Activated T-helper 1 cell treated with anti-CD3 and anti-CD28 coated beads, Interleukin-12 subunit alpha, Interleukin-12 subunit beta, Interleukin-2, Interleukin-4 antibody, amounts not matched to agents 30 ng/mL and 10 ng/mL and 1 ng/mL, durations not matched to agents 14 hours and 24 hours and 36 hours (primary cell): ENCODE data around the gene DAAM2. TPM values are rescaled to one million over a fixed set of nuclear protein-coding genes. Genes with fewer than 3 reads are reported as not detected.

Experiments
- DNase-seq: peaks from one replicate; pipeline ENCODE4 v3.0.0; 2021; ENCODE audit warnings: low spot score
- H3K27ac Mint-ChIP-seq: one replicate; pipeline ENCODE4 v1.8.0; 2021; ENCODE audit warnings: mild to moderate bottlenecking, mixed read lengths
- H3K27me3 Mint-ChIP-seq: one replicate; pipeline ENCODE4 v1.8.0; 2022; ENCODE audit warnings: mild to moderate bottlenecking, moderate library complexity, mixed read lengths; ENCODE audit not compliant: insufficient read depth
- H3K36me3 Mint-ChIP-seq: one replicate; pipeline ENCODE4 v1.8.0; 2021; ENCODE audit warnings: low read depth, mixed read lengths
- H3K4me1 Mint-ChIP-seq: one replicate; pipeline ENCODE4 v1.8.0; 2021; ENCODE audit warnings: low read depth, mixed read lengths
- H3K4me3 Mint-ChIP-seq: one replicate; pipeline ENCODE4 v1.8.0; 2021; ENCODE audit warnings: mild to moderate bottlenecking, moderate library complexity, mixed read lengths
- H3K9me3 Mint-ChIP-seq: one replicate; pipeline ENCODE4 v1.8.0; 2021; ENCODE audit warnings: mixed read lengths
- intact Hi-C: fragments of 100-400 bp; cut with micrococcal nuclease; formaldehyde crosslinking; loops from one replicate; pipeline ENCODE4 v1.15.1; 2024
- total RNA-seq: library from RNA; stranded (reverse); gene quantifications from 2 replicates; pipeline ENCODE4 v1.2.3, GENCODE V29; 2022

The DAAM2 gene
- total RNA-seq, 1 donor from 2014 or later = not detected

DNA sequence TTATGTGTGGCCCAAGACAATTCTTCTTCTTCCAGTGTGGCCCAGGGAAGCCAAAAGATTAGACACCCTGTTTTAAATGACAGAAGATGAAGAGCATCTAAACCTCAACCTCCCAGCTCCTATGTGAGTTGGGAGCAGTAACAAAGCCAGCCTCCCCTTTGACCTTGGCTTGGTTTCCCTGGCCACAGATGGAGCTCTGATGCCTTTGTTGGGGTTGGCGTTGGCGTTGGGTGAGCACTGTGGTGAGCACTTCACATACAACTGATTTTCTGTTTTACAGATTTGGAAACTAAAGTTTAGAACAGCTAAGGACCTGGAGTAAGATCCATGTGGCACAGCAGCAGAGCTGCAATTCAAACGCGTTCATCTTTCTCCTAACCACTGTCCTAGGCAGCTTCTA lies 22.1 kb downstream of the DAAM2 start:
- DNase-seq = no peak
- H3K9me3 Mint-ChIP-seq = no peaks in the 10 kb centered on the region
- H3K36me3 Mint-ChIP-seq = no peaks in the 10 kb centered on the region
- peaks cover 3% of the 10 kb centered on the region for H3K27me3 Mint-ChIP-seq
- no peak overlapping the region for H3K4me3 Mint-ChIP-seq
- H3K27ac Mint-ChIP-seq = no peak overlapping the region
- intact Hi-C loops = no loop called here
- H3K4me1 Mint-ChIP-seq = no peaks in the 10 kb centered on the region

DNA sequence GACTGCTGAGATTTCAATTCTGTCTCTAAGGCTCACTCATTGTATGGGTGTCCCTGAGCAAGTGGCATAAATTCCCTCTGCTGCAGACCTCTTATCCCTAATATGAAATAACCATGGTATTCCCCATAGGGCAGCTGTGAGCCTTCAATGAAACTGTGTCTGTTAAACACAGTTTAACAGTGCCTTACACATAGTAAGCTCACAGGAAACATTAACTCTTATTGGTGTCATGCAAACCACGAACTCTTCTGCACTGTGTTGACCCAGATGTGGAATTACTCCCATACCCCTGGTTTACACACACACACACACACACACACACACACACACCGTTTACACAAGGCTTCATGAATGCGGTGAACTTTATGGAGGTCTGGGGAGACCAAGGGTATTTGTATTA lies 23.2 kb downstream of the DAAM2 start:
- no peaks in the 10 kb centered on the region for H3K36me3 Mint-ChIP-seq

GRCh38 chr6:39816747-39817146 lies 24.6 kb downstream of the DAAM2 start:
- Mint-ChIP-seq H3K27ac (no peak overlapping the region), H3K4me1 (no peaks in the 10 kb centered on the region), H3K9me3 (no peaks in the 10 kb centered on the region), H3K36me3 (no peaks in the 10 kb centered on the region), H3K4me3 (no peak overlapping the region), H3K27me3 (peaks cover 3% of the 10 kb centered on the region)
- no peak for DNase-seq
- intact Hi-C loops = no loop called here

More for the DNA sequence above, 23.2 kb downstream of the DAAM2 start:
- no peaks in the 10 kb centered on the region for H3K9me3 Mint-ChIP-seq
- no peak overlapping the region for H3K4me3 Mint-ChIP-seq
- no peak for DNase-seq
- H3K4me1 Mint-ChIP-seq = no peaks in the 10 kb centered on the region
- intact Hi-C loops = no loop called here
- no peak overlapping the region for H3K27ac Mint-ChIP-seq
- H3K27me3 Mint-ChIP-seq = peaks cover 3% of the 10 kb centered on the region

DNA sequence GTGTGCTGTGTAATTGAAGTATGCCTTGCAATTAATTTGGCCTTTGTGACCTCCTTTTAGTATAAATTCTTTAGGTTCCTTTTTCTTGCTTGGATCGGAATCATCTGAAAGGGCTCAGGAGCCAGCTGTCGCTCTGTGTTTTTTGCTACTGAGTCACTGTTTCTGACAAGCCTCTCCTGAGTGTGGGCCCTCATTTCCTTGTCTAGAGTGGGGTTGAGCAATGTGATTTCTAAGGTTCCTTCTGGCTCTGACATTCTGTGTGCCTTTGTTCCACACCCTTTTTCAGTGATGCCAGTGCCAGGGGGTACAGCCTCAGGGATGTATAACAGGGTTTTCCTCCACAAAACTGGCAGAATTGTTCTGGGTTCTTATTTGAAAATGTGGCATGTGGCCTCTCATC lies 26.5 kb downstream of the DAAM2 start:
- H3K27me3 Mint-ChIP-seq = peaks cover 3% of the 10 kb centered on the region
- intact Hi-C loops = no loop called here

GRCh38 chr6:39819228-39819627 lies 27.1 kb downstream of the DAAM2 start:
- intact Hi-C loops = no loop called here
- DNase-seq = no peak
- H3K9me3 Mint-ChIP-seq = no peaks in the 10 kb centered on the region
- H3K27me3 Mint-ChIP-seq = peaks cover 3% of the 10 kb centered on the region
- no peak overlapping the region for H3K27ac Mint-ChIP-seq
- no peaks in the 10 kb centered on the region for H3K36me3 Mint-ChIP-seq
- no peak overlapping the region for H3K4me3 Mint-ChIP-seq
- no peaks in the 10 kb centered on the region for H3K4me1 Mint-ChIP-seq

More for the DNA sequence above, 26.5 kb downstream of the DAAM2 start:
- no peaks in the 10 kb centered on the region for H3K4me1 Mint-ChIP-seq
- no peaks in the 10 kb centered on the region for H3K9me3 Mint-ChIP-seq
- H3K36me3 Mint-ChIP-seq = no peaks in the 10 kb centered on the region
- DNase-seq = no peak
- H3K27ac Mint-ChIP-seq = no peak overlapping the region
- no peak overlapping the region for H3K4me3 Mint-ChIP-seq

- no peaks in the 10 kb centered on the region for H3K4me1 Mint-ChIP-seq
- H3K27me3 Mint-ChIP-seq = peaks cover 3% of the 10 kb centered on the region
- no peak overlapping the region for H3K27ac Mint-ChIP-seq
- intact Hi-C loops = no loop called here
- no peaks in the 10 kb centered on the region for H3K36me3 Mint-ChIP-seq
- H3K4me3 Mint-ChIP-seq = no peak overlapping the region
- no peaks in the 10 kb centered on the region for H3K9me3 Mint-ChIP-seq
- DNase-seq = no peak
These were observed 27.5 kb downstream of the DAAM2 start for GRCh38 chr6:39819676-39820075.

- Mint-ChIP-seq H3K36me3 (no peaks in the 10 kb centered on the region), H3K27ac (no peak overlapping the region), H3K4me3 (no peak overlapping the region), H3K4me1 (no peaks in the 10 kb centered on the region), H3K27me3 (peaks cover 3% of the 10 kb centered on the region), H3K9me3 (no peaks in the 10 kb centered on the region)
- intact Hi-C loops = no loop called here
- no peak for DNase-seq
These were observed 28.4 kb downstream of the DAAM2 start for GRCh38 chr6:39820553-39820952.

- Mint-ChIP-seq H3K4me3 (no peak overlapping the region), H3K9me3 (no peaks in the 10 kb centered on the region), H3K36me3 (no peaks in the 10 kb centered on the region), H3K4me1 (no peaks in the 10 kb centered on the region), H3K27me3 (no peaks in the 10 kb centered on the region), H3K27ac (no peak overlapping the region)
- DNase-seq = no peak
- intact Hi-C loops = no loop called here
These were observed 29.0 kb downstream of the DAAM2 start for GRCh38 chr6:39821046-39821740.

DNA sequence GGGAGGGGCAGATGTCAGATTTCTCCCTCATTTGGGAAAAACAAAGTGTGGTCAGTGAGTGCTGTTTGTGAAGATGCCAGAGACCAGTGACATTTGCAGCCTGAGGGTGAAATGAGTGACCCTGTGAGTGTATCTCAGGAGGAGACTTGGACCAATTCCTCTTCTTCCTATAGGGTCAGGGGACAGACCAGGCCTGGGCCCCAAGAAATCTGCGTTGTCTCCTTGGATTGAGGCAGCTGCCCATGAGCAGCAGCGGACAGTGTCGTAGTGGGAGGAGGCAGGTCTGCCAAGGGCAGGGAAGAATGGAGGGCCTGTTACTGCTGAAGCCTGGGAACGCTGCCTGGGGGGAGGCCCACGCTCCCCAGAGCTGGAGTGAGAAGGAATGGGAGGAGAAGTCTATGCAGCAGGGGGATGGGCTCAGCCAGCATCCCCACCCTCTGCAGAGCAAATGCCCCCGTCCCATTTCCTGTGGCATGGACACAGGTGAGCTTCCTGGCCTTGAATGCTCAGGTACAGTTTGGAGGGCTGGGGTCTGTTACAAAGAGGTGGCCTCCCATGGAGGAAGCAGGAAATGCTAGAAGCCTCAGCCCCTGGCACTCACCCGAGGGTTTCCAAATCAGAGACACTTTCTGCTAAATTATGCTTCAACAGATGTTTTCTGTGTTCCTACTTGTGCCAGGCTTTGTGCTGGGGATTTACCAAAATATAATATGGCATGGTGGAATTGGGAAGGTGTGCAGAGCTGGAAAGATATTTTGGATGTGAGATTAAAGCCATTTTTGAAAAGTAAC lies 29.8 kb downstream of the DAAM2 start:
- Mint-ChIP-seq H3K36me3 (no peaks in the 10 kb centered on the region), H3K4me1 (no peaks in the 10 kb centered on the region), H3K4me3 (no peak overlapping the region), H3K27ac (no peak overlapping the region), H3K9me3 (no peaks in the 10 kb centered on the region), H3K27me3 (peaks cover 1% of the 10 kb centered on the region)
- intact Hi-C loops = no loop called here
- DNase-seq = no peak

DNA sequence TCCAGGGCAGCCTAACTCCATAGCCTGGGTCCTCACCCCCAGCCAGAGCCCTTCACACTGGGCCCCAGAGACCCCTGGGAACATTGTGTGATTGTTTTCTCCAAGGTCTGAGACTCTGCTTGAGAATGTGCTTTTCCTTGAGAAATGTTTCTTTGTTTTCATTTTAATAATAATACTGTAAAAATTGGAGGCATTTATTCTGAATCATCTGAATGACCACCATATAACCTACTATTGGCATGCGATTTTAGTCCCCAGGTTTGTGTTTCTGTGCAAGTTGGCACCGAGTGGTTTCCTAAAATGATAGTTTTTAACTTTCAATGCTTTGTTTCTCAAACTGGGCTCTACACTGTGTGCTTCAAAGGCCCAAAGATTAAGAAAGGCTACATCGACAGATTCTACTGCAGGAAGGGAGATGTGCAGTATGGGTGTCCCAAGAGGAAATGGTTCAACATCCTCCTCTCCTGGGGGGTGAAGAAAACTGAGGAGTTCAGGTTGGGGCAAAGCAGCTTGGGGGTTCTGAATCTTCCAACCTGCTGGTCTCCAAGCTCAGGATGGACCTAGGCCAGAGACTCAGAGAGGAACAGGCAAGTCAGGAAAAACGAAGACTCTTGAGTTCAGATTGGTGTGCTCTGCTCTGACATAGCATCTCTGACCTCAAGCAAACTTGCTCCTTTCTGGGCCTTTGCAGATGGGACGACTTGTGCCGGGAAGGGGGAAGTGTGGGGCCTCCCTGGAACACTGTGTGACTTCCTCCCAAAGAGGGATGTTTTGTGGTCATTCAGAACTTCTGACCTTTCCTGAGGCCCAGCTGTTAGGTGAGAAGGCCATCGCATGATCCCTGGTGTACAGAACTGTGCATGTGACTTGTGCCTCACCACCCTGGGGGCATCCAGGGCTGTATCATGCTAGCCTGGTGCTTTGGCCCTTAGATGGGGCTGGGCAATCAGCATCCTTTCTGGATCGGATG lies 31.0 kb downstream of the DAAM2 start:
- H3K36me3 Mint-ChIP-seq = no peaks in the 10 kb centered on the region
- H3K9me3 Mint-ChIP-seq = no peaks in the 10 kb centered on the region
- H3K27me3 Mint-ChIP-seq = peaks cover 3% of the 10 kb centered on the region
- DNase-seq = no peak
- H3K4me3 Mint-ChIP-seq = no peak overlapping the region
- intact Hi-C loops = no loop called here
- no peaks in the 10 kb centered on the region for H3K4me1 Mint-ChIP-seq
- H3K27ac Mint-ChIP-seq = no peak overlapping the region

DNA sequence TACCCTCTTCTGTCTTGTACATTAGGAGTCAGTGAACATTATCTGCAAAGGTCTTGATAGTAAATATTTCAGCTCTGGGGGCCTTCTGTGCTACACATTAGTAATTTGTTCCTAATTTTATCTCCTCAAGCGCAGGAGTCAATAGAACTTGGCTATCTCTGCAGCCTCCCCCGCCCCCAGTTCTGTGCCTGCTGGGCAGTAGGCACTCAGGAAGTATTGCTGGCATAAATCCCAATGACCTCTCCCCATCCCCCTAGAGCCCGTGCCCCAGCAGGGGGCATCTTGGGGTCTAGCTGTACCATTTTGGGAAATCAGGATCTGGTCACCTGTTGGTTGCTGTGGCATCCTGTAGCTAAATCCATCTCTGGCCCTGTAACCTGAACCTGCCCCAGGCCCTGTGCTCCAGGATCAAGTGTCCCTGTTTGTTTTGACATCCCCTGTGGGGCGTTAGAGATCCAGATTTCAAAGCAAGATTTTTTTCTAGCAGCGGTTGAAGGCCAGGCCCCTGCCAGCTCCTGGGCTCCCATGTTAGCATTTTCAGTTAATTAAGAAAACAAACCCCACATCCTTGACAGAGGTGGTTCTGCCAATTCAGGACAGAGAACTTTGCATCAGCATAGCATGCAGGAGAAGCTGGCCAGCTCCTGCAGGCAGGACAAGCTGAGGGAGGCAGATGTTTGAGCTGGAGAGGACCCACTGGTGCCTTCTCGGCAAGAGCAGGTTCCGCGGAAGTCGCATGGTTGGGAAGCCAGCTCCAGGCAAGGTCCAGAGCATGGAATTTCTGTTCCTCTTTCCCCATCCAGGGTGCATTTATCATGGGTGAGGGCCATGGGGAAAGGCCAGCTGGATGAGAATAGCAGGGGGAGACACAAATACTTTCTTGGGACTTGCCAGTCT lies 32.1 kb downstream of the DAAM2 start:
- Mint-ChIP-seq H3K36me3 (no peaks in the 10 kb centered on the region), H3K4me3 (no peak overlapping the region), H3K4me1 (no peaks in the 10 kb centered on the region), H3K27me3 (peaks cover 3% of the 10 kb centered on the region), H3K27ac (no peak overlapping the region), H3K9me3 (no peaks in the 10 kb centered on the region)
- DNase-seq = no peak
- intact Hi-C loops = no loop called here

GRCh38 chr6:39829331-39829730 lies 37.2 kb downstream of the DAAM2 start:
- intact Hi-C loops = no loop called here
- H3K27ac Mint-ChIP-seq = no peak overlapping the region
- H3K36me3 Mint-ChIP-seq = no peaks in the 10 kb centered on the region
- H3K4me1 Mint-ChIP-seq = no peaks in the 10 kb centered on the region
- no peak for DNase-seq
- H3K9me3 Mint-ChIP-seq = no peaks in the 10 kb centered on the region
- no peak overlapping the region for H3K4me3 Mint-ChIP-seq
- H3K27me3 Mint-ChIP-seq = peaks cover 3% of the 10 kb centered on the region
